ENCODE data around the gene INTS1. TPM values are rescaled to one million over a fixed set of nuclear protein-coding genes. Genes with fewer than 3 reads are reported as not detected.

The INTS1 gene
- total RNA-seq, 2 donors from 2014 or later: 29.0 to 47.0 TPM

DNA sequence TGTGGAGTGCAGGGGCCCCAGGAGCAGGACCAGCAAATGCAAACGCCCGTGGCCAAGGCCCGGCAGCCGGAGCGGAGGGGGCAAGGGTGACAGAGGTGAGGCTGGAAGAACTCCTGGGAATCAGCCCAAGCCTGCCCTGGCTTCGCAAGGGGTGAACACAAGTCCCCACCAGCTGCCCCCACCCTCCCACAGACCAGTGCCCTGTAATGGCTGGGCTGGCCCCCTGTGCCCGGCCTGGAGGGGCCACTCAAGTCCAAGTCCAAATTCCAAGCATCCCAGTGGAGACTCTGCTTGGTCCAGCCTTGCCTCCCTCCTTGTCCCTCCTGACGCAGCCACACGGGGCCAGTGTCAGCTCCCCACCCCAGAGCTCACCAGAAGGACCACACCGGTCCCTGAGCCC, 73.0 kb downstream of the INTS1 start:
- no peaks in the 10 kb centered on the region for H3K27me3 ChIP-seq
- H3K9me3 ChIP-seq: no peaks in the 10 kb centered on the region
- no peaks in the 10 kb centered on the region for H3K36me3 ChIP-seq
- H3K4me1 ChIP-seq: peaks cover 0 to 7% of the 10 kb centered on the region in 2 donors
- H3K27ac ChIP-seq: no peak overlapping the region
- no peak overlapping the region for H3K4me3 ChIP-seq
- DNase-seq (ENCODE audit: low spot score): no peak
- TF ChIP-seq, protein P1, sequence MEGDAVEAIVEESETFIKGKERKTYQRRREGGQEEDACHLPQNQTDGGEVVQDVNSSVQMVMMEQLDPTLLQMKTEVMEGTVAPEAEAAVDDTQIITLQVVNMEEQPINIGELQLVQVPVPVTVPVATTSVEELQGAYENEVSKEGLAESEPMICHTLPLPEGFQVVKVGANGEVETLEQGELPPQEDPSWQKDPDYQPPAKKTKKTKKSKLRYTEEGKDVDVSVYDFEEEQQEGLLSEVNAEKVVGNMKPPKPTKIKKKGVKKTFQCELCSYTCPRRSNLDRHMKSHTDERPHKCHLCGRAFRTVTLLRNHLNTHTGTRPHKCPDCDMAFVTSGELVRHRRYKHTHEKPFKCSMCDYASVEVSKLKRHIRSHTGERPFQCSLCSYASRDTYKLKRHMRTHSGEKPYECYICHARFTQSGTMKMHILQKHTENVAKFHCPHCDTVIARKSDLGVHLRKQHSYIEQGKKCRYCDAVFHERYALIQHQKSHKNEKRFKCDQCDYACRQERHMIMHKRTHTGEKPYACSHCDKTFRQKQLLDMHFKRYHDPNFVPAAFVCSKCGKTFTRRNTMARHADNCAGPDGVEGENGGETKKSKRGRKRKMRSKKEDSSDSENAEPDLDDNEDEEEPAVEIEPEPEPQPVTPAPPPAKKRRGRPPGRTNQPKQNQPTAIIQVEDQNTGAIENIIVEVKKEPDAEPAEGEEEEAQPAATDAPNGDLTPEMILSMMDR (IDR thresholded peaks at IDR 0.05): no peak

DNA sequence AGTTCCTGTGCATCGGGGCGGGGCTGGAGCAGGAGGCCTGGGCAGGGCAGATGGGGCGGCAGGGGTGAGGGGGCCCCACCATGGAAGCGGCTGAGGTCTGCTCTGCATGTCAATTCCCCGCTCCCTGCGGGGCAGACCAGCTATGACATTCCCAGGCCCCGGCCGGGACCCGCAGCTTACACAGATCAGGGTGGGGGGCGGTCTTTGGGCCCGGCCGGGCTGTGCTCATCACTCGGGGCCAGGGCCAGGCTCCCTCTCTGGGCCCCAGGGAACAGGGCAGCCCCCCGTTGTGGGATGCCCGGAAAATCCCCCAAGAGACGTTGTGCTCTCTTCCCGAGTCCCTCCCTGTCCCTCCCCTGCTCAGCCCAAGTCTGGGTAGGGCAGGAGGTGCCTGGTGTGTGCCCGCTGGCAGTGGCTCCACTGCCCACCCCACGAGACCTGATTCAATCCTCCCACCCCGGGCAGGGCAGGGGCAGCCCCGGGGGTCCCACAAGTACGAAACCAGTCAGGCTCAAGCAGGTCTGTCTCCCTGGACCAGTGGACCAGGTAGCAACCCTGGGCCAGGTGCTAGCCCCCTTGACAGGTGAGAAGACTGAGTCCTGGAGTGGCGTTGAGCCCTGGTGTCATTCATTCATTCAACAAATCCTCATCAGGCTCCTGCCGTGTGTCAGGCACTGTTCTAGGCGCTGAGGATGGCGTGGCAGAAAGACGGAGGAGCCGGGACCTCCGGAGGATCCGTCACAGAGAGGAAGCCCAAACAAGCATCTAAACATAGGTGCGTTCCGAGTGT, 73.9 kb downstream of the INTS1 start:
- Histone ChIP-seq H3K9me3 (no peaks in the 10 kb centered on the region), H3K36me3 (no peaks in the 10 kb centered on the region), H3K4me3 (no peak overlapping the region), H3K27me3 (no peaks in the 10 kb centered on the region), H3K4me1 (peaks cover 0 to 7% of the 10 kb centered on the region in 2 donors), H3K27ac (no peak overlapping the region)
- no peak for DNase-seq (ENCODE audit: low spot score)
- TF ChIP-seq, protein P1 (IDR thresholded peaks at IDR 0.05): no peak

DNA sequence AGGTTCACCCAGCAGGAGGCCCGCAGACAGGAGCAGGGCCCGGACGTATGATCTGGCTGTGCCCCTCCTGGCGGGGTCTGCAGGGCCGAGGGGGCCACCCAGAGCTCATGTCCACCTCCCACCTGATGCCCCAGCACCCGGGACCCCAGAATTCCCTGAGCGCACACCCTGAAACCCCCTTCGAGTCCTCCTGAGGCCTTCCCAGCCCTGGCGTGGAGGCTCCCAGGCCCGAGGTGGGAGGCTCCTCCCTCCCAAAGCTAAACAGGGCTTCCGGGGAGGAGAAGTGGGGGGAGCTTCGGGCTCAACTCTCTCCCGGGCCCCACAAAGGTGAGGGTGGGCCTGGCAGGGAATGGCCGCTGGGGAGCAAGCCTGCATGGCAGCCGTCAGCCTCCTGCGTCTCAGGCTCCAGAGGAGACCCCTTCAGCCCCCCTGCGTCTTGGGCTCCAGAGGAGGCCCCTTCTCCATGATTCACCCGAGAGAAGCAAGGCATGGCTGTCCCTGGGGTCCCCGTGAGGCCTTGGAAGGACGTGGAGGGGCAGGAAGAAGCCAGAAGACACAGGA, 75.2 kb downstream of the INTS1 start:
- H3K4me1 ChIP-seq: peaks cover 0 to 7% of the 10 kb centered on the region in 2 donors
- no peak overlapping the region for H3K4me3 ChIP-seq
- TF ChIP-seq, protein P1 (IDR thresholded peaks at IDR 0.05): no peak
- H3K9me3 ChIP-seq: no peaks in the 10 kb centered on the region
- H3K36me3 ChIP-seq: no peaks in the 10 kb centered on the region
- no peaks in the 10 kb centered on the region for H3K27me3 ChIP-seq
- H3K27ac ChIP-seq: no peak overlapping the region
- DNase-seq (ENCODE audit: low spot score): no peak

DNA sequence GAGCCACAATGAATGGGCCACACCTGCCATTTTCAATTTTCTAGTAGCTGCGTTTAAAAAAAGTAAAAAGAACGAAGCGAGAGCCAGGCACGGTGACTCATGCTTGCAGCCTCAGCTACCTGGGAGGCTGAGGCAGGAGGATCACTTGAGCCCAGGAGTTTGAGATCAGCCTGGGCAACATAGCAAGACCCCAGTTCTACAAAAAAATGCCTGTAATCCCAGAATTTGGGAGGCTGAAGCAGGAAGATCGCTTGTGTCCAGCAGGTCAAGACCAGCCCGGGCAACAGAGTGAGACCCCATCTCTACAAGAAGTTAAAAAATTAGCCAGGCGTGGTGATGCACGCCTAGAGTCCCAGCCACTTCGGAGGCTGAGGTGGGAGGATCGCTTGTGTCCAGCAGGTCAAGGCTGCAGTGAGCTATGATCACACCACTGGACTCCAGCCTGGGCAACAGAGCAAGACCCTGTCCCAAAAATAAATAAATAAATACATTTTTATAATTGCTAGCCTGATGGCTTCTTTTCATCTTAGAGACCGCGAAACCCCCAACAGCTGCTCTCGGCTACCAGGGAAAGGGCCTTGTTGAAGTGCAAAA, 77.0 kb downstream of the INTS1 start:
- Histone ChIP-seq H3K27me3 (no peaks in the 10 kb centered on the region), H3K27ac (no peak overlapping the region), H3K9me3 (no peaks in the 10 kb centered on the region)

DNA sequence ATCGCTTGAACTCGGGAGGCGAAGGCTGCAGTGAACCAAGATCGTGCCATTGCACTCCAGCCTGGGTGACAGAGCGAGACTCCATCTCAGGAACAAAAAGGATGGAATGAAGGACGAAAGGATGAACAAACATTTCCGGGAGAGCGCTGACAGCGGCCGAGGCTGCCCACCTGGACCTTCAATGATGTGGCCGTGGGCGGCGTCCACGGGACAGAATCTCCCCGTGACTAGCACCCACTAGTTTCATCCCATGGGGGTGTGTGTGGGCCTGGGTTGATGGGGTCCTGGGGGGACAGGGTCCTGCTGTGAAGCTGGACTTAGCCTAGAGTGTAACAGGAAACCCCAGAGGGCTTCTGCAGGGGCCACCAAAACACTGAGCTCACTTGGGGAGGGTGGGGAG, 77.7 kb downstream of the INTS1 start:
- Histone ChIP-seq H3K4me3 (no peak overlapping the region), H3K4me1 (no peaks in the 10 kb centered on the region), H3K36me3 (no peaks in the 10 kb centered on the region), H3K27ac (no peak overlapping the region), H3K9me3 (no peaks in the 10 kb centered on the region), H3K27me3 (no peaks in the 10 kb centered on the region)
- TF ChIP-seq, protein P1 (IDR thresholded peaks at IDR 0.05): no peak
- DNase-seq (ENCODE audit: low spot score): no peak

More for the DNA sequence above, 77.0 kb downstream of the INTS1 start:
- Histone ChIP-seq H3K4me3 (no peak overlapping the region), H3K4me1 (peaks cover 0 to under 1% of the 10 kb centered on the region in 2 donors), H3K36me3 (no peaks in the 10 kb centered on the region)
- no peak for DNase-seq (ENCODE audit: low spot score)
- TF ChIP-seq, protein P1 (IDR thresholded peaks at IDR 0.05): no peak
